LNCAP (cell line): Measurements from ENCODE around the gene NEDD4L.

Experiments
- CTCF ChIP-seq: fragments of 450-650 bp; IDR thresholded peaks from 2 replicates; pipeline ENCODE4 v1.5.1; 2017; ENCODE audit warnings: mild to moderate bottlenecking

The NEDD4L gene

DNA sequence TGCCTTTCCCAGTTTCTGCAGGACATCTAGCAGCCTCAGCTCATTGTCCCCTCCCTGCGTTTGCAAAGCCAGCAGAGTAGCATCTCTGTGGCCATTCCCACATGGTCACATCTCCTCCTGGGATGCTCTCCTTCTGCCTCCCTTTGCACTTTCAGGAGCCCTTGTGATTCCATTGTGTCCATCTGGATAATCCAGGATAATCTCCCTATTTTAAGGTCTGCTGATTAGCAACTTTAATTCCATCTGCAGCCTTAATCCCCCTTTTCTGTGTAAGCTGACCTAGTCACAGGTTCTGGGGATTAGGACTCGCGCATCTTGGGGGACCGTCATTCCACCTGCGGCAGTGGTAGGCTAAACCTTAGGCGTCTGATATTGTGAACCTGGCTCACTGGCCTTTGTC, 70.7 kb downstream of the NEDD4L start:
- no peak for TF ChIP-seq CTCF

DNA sequence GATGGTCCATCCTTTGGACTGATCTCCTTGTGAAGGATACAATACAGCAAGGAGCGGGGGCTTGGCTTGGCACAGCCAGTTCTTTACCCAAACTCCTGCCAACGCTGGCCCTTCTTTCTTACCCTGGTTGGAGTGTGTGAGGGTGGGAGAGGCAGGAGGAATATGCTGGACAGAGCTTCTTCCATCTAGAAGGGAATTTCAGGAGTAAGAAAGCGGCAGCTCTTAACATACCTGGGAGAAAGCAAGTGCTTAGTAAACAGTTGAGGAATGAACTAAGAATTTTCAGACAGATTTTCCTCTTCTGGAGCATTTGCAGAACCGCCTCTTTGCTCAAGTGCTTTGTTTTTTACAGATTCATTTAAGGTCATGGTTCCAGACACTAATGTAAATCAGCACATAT, 72.8 kb downstream of the NEDD4L start:
- TF ChIP-seq CTCF = no peak

DNA sequence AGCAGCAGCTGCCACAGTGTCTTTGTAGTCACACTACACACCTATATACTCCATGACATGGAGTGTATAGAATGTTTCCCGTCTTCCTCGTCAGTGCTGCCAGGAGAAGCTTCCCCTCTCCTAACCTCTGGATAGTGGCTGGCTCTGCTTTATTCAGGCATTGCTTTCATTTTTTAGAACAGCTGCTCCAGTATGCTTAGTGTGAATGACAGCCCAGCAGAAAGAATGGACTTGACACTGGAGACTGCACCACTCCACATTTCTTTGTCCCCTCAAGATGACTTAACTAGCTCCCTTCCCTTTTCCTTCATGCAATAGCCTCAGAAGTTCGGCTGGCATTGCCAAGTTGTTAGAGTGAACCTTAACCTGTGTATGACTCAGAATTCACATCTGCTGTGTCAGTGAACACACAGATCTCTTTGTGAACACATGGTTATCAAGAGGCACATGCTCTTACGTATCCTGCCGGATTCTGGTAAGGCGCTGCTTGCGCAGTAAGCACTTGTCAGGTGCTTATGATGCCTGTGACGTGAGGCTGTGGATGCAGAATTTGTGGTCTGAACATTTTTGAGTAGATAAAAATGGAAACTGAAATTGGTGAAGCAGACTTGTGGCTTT, 73.9 kb downstream of the NEDD4L start:
- no peak for TF ChIP-seq CTCF

DNA sequence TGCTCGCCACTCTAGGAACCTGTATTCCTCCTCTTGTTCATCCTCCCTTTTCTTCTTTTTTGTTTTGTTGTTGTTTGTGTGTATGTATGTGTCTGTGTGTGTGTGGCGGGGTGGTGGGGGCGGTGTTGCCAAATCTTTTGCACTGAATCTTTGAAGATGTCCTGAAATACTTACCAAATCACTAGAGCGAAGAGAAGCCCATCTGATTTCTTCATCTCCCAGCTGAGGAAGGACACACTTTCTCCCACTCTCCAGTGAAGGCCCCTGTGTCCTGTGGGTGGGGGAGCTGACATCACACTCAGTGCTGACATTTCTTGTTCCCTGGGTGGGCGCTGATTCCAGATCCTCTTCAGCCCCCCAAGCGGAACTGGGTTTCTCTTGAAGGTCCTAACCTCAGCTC, 74.5 kb downstream of the NEDD4L start:
- no peak for TF ChIP-seq CTCF

DNA sequence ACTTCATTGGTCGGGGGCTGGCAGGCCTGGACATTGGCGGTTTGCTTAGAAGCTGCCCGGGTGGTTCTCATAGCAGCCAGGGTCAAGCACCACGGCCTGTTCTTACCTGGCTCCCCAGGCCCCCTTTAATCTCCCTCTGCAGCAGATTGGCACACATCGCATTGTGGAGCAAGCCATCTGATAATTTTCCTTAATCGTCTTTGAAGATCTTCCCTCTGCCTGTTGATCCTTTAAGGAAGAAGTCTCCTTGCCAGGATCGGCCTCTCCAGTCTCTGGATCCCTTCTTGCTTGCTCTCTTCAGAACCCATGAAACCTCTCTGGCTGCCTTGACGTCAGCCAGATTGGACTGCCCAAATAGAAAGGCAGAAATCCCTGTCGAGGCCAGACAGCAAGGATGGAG, 75.8 kb downstream of the NEDD4L start:
- TF ChIP-seq CTCF = no peak

DNA sequence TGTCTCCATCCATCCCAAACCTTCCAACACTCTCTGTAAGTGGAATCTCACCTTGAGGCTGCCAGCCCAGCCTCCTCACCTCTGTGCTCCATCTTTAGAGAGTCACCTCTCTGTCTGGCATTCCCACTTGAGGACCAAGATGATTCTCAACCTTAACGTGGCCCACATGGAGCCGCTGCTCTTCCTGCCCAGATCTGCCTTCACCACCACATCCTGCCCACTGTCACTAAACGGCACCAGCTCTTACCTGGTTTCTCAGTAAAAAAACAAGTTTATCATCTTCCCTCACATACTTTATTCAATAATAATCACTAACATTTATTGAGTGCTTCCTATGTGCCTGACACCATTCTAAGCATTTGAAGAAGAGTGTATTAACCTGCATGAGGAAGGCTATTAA, 80.4 kb downstream of the NEDD4L start:
- TF ChIP-seq CTCF = no peak

GRCh38 chr18:58125183-58125582, 81.2 kb downstream of the NEDD4L start:
- TF ChIP-seq CTCF = no peak

GRCh38 chr18:58125756-58126155, 81.7 kb downstream of the NEDD4L start:
- TF ChIP-seq CTCF = no peak
